HG03060 (cell line): ENCODE measurements around the gene ULK1.
"Not testable (repeated sequence)": the region's sequence is repeated elsewhere in the genome, so short reads cannot be mapped to it uniquely, and the experiment has no call there.

Source experiments
- ATAC-seq: cut with Tn5 transposase; IDR thresholded peaks from one replicate; pipeline ENCODE4 v1.9.1; 2021; ENCODE audit warnings: low read depth, moderate number of reproducible peaks; ENCODE audit not compliant: unreplicated experiment

The ULK1 gene

GRCh38 chr12:131885076-131885475, 9.3 kb upstream of the ULK1 start:
- ATAC-seq: not testable (repeated sequence)

- no peak for ATAC-seq
Measured at GRCh38 chr12:131885543-131886057, 8.8 kb upstream of the ULK1 start.

- not testable (repeated sequence) for ATAC-seq
Measured at GRCh38 chr12:131891722-131892121, 2.7 kb upstream of the ULK1 start.

GRCh38 chr12:131892711-131893604, 1.5 kb upstream of the ULK1 start:
- ATAC-seq: no peak

GRCh38 chr12:131893605-131894312, 663 bp upstream of the ULK1 start:
- no peak for ATAC-seq

- ATAC-seq: no peak
Measured at GRCh38 chr12:131894981-131895639, 688 bp downstream of the ULK1 start.

- no peak for ATAC-seq
Measured at GRCh38 chr12:131895640-131896079, 1.2 kb downstream of the ULK1 start.

- no peak for ATAC-seq
Measured at GRCh38 chr12:131896080-131896810, 1.8 kb downstream of the ULK1 start.

GRCh38 chr12:131896811-131897270, 2.4 kb downstream of the ULK1 start:
- no peak for ATAC-seq

GRCh38 chr12:131897276-131897675, 2.9 kb downstream of the ULK1 start:
- ATAC-seq: no peak

- ATAC-seq: no peak
Measured at GRCh38 chr12:131897875-131898274, 3.5 kb downstream of the ULK1 start.

GRCh38 chr12:131900397-131900796, 6.0 kb downstream of the ULK1 start:
- ATAC-seq: no peak

- ATAC-seq: no peak
Measured at GRCh38 chr12:131901431-131902331, 7.3 kb downstream of the ULK1 start.

- ATAC-seq: no peak
Measured at GRCh38 chr12:131902332-131903241, 8.2 kb downstream of the ULK1 start.

GRCh38 chr12:131903270-131904255, 9.1 kb downstream of the ULK1 start:
- ATAC-seq: no peak

GRCh38 chr12:131904346-131904745, 9.9 kb downstream of the ULK1 start:
- no peak for ATAC-seq

- no peak for ATAC-seq
Measured at GRCh38 chr12:131905081-131905629, 10.7 kb downstream of the ULK1 start.
